Lung (tissue), 12 donors: ENCODE measurements around the gene OLIG1. TPM values are rescaled to one million over a fixed set of nuclear protein-coding genes. Genes with fewer than 3 reads are reported as not detected.

Experiments
- ATAC-seq: fragments of 200-7000 bp; cut with Tn5 transposase; one replicate; pipeline ENCODE4 v1.9.1; 2020; ENCODE audit warnings: moderate number of reproducible peaks; ENCODE audit not compliant: insufficient read depth, low FRiP score
- DNase-seq, 3 donors: peaks; one replicate each; pipeline ENCODE4 v3.0.0-alpha.2; 2013 to 2017
- H3K27ac ChIP-seq, 2 donors: one replicate each; pipeline ENCODE4 v1.5.1; 2013; ENCODE audit warnings: mild to moderate bottlenecking in 2 of 2, moderate library complexity in 2 of 2, control low read depth in 1 of 2, inconsistent platforms in 1 of 2, low read depth in 1 of 2, low read length in 1 of 2
- H3K27me3 ChIP-seq, 3 donors: one replicate each; pipeline ENCODE4 v1.5.1; 2013; ENCODE audit warnings: low read length in 2 of 3; ENCODE audit not compliant: control insufficient read depth in 3 of 3, insufficient read depth in 3 of 3
- H3K36me3 ChIP-seq, 4 donors: one replicate each; pipeline ENCODE4 v1.5.1; 2013; ENCODE audit warnings: low read length in 4 of 4, mild to moderate bottlenecking in 1 of 4, moderate library complexity in 1 of 4; ENCODE audit not compliant: control insufficient read depth in 4 of 4, insufficient read depth in 4 of 4
- H3K4me1 ChIP-seq, 5 donors: one replicate each; pipeline ENCODE4 v1.5.1; 2013; ENCODE audit warnings: low read length in 5 of 5, mild to moderate bottlenecking in 2 of 5, moderate library complexity in 1 of 5; ENCODE audit not compliant: control insufficient read depth in 5 of 5, insufficient read depth in 5 of 5
- H3K4me3 ChIP-seq: one replicate; pipeline ENCODE4 v1.5.1; 2013; ENCODE audit warnings: mild to moderate bottlenecking, control low read depth, moderate library complexity
- H3K9ac ChIP-seq, 2 donors: one replicate each; pipeline ENCODE4 v1.5.1; 2013; ENCODE audit warnings: low read length in 2 of 2, control low read depth in 1 of 2; ENCODE audit not compliant: insufficient read depth in 1 of 2
- H3K9me3 ChIP-seq, 4 donors: one replicate each; pipeline ENCODE4 v1.5.1; 2013; ENCODE audit warnings: low read length in 3 of 4, mild to moderate bottlenecking in 1 of 4, moderate library complexity in 1 of 4; ENCODE audit not compliant: control insufficient read depth in 4 of 4, insufficient read depth in 3 of 4
- CTCF ChIP-seq: IDR thresholded peaks from 2 replicates; pipeline ENCODE4 v1.5.1; 2012; ENCODE audit warnings: mild to moderate bottlenecking; ENCODE audit errors: control extremely low read depth, extremely low read depth
- WGBS, 2 donors: extraction: QIAGEN DNeasy Blood & Tissue Kit; methylation state at CpG; one replicate each; pipeline ENCODE4 v1.1.7; 2013; 5-methylcytosine and 5-hydroxymethylcytosine counted together
- polyA plus RNA-seq, 2 donors: library from polyadenylated mRNA; stranded (reverse); fragments of 200-250 nt; gene quantifications; one replicate each; pipeline ENCODE4 v1.2.1, GENCODE V29; 2013
- total RNA-seq, 2 donors: library from RNA; depleted of rRNA in 1 of 2; stranded (reverse); fragments of >200 nt in 1 of 2; gene quantifications; one replicate each; pipeline ENCODE4 v1.2.1, GENCODE V29; 2014 to 2021
- donor health status: control.
- donor health status: control.
- donor health status: Bipolar disorder and iron deficiency.
- donor health status: healthy.
- donor health status: DM: yes; HTN: yes; CAD: no.

OLIG1 gene
- total and polyA plus RNA-seq, 4 donors = 1.2 to 4.1 (median 1.7) TPM

- DNase-seq (peak; percentile 16 to 30 (median 25)), ATAC-seq (no peak)
- Histone ChIP-seq H3K27me3 (peaks cover 18 to 89% (median 79%) of the 10 kb centered on the region in 3 donors), H3K9me3 (peaks cover 0 to 9% (median 6%) of the 10 kb centered on the region in 4 donors), H3K36me3 (no peaks in the 10 kb centered on the region), H3K4me3 (no peak overlapping the region), H3K27ac (no peak overlapping the region), H3K9ac (no peak overlapping the region), H3K4me1 (peaks cover 2 to 20% (median 5%) of the 10 kb centered on the region in 5 donors)
- WGBS, 2 donors = 2% methylated on average over 65 to 69 of the region's 69 CpGs
- TF ChIP-seq CTCF = no peak
Observed at GRCh38 chr21:33070998-33071769, 1.2 kb downstream of the OLIG1 start.

- peaks cover 14 to 89% (median 77%) of the 10 kb centered on the region in 3 donors for H3K27me3 ChIP-seq
- peaks cover 2 to 20% (median 5%) of the 10 kb centered on the region in 5 donors for H3K4me1 ChIP-seq
- peak overlapping the region; percentile 29 for H3K4me3 ChIP-seq
- no peak overlapping the region for H3K27ac ChIP-seq
- H3K36me3 ChIP-seq = no peaks in the 10 kb centered on the region
- H3K9ac ChIP-seq = no peak overlapping the region
- TF ChIP-seq CTCF = no peak
- 2 to 3% methylated on average over 38 of the region's 38 CpGs for WGBS, 2 donors
- ATAC-seq = no peak
- DNase-seq = peak; percentile 26 to 48 (median 46)
- H3K9me3 ChIP-seq = peaks cover 0 to 7% (median 6%) of the 10 kb centered on the region in 4 donors
Observed at GRCh38 chr21:33071770-33072306, 1.9 kb downstream of the OLIG1 start.

GRCh38 chr21:33073636-33074035 lies 3.7 kb downstream of the OLIG1 start:
- TF ChIP-seq CTCF = no peak
- Histone ChIP-seq H3K36me3 (no peaks in the 10 kb centered on the region), H3K9me3 (peaks cover 0 to 6% (median 3%) of the 10 kb centered on the region in 4 donors), H3K27me3 (peaks cover 9 to 82% (median 66%) of the 10 kb centered on the region in 3 donors), H3K27ac (no peak overlapping the region), H3K4me1 (peaks cover 2 to 20% (median 5%) of the 10 kb centered on the region in 5 donors), H3K9ac (no peak overlapping the region), H3K4me3 (no peak overlapping the region)
- DNase-seq (no peak), ATAC-seq (no peak)
- WGBS, 2 donors = 78 to 80% methylated on average over 4 of the region's 4 CpGs
